ENCODE results near the gene ARMC2. TPM values are rescaled to one million over a fixed set of nuclear protein-coding genes. Genes with fewer than 3 reads are reported as not detected.

The ARMC2 gene
- polyA plus RNA-seq, 2 of the 4 experiments (the other 2 are of a cell fraction): 2.1 to 4.9 TPM

- no peak for TF ChIP-seq ZFP36 (IDR thresholded peaks at IDR 0.05; ENCODE audit: borderline replicate concordance, partially characterized antibody)
- TF ChIP-seq, protein P1, sequence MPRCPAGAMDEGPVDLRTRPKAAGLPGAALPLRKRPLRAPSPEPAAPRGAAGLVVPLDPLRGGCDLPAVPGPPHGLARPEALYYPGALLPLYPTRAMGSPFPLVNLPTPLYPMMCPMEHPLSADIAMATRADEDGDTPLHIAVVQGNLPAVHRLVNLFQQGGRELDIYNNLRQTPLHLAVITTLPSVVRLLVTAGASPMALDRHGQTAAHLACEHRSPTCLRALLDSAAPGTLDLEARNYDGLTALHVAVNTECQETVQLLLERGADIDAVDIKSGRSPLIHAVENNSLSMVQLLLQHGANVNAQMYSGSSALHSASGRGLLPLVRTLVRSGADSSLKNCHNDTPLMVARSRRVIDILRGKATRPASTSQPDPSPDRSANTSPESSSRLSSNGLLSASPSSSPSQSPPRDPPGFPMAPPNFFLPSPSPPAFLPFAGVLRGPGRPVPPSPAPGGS (IDR thresholded peaks at IDR 0.05): no peak
- TF ChIP-seq MYC (IDR thresholded peaks at IDR 0.05; ENCODE audit: borderline replicate concordance, low read length): no peak
- TF ChIP-seq GATA3 (IDR thresholded peaks at IDR 0.05; ENCODE audit: borderline replicate concordance): no peak
- TF ChIP-seq EP300 (IDR thresholded peaks at IDR 0.05): no peak
- no peak for TF ChIP-seq CEBPB (IDR thresholded peaks at IDR 0.05)
- no peak for TF ChIP-seq KDM5A (IDR thresholded peaks at IDR 0.05)
- no peak for TF ChIP-seq MAFK (IDR thresholded peaks at IDR 0.05; ENCODE audit: partially characterized antibody)
- TF ChIP-seq EHF (CRISPR knock-in tag; IDR thresholded peaks at IDR 0.05): no peak
- no peak for TF ChIP-seq HOXA7 (CRISPR knock-in tag; IDR thresholded peaks at IDR 0.05)
- TF ChIP-seq HES2 (IDR thresholded peaks at IDR 0.05): no peak
- TF ChIP-seq RFX5 (IDR thresholded peaks at IDR 0.05): no peak
- no peak for TF ChIP-seq CHD2 (IDR thresholded peaks at IDR 0.05; ENCODE audit: low read length, partially characterized antibody)
- TF ChIP-seq REST (IDR thresholded peaks at IDR 0.05): no peak
- no peak for TF ChIP-seq RARB (CRISPR knock-in tag; IDR thresholded peaks at IDR 0.05)
- FAIRE-seq (no peak), DNase-seq (ENCODE audit: low read depth in 1 of 2, low spot score in 1 of 2) (no peak), ATAC-seq (no peak)
- H3K4me1 ChIP-seq: no peaks in the 10 kb centered on the region
- WGBS (ENCODE audit: missing lambda C conversion rate): 83% methylated on average over 6 of the region's 6 CpGs
- no peak overlapping the region for H3K4me3 ChIP-seq
- CTCF ChIA-PET: no interaction called here
- no peak overlapping the region for H3K4me2 ChIP-seq
- POLR2A ChIA-PET: no interaction called here
- H3K27ac ChIP-seq: no peak overlapping the region
- H3K9me3 ChIP-seq: no peaks in the 10 kb centered on the region
These were observed 113.8 kb downstream of the ARMC2 start for GRCh38 chr6:108961985-108962384.

DNA sequence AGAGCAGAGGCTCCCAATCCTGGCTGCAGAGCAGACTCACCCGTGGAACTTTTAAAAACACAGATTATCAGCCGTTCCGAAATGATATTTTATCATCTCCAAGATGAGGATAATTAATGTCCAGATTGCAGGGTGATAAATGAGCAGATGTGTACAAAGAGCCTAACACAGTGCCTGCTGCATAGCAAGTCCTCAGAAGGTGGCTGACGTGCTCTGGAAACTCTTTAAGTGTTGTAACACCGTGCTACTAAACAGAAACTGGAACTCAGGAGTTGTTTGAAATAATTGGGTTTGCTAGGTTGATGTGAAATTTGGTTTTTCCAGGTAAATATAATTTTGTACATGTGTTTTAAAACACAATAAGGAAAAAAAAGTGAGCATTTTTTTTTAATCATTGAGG is 118.0 kb downstream of the ARMC2 start:
- POLR2A ChIA-PET: no interaction called here
- ATAC-seq (no peak), FAIRE-seq (no peak), DNase-seq (ENCODE audit: low read depth in 1 of 2, low spot score in 1 of 2) (no peak)
- Histone ChIP-seq H3K4me2 (no peak overlapping the region), H3K27ac (no peak overlapping the region), H3K4me3 (no peak overlapping the region), H3K4me1 (no peaks in the 10 kb centered on the region), H3K9me3 (no peaks in the 10 kb centered on the region)
- no peak for TF ChIP-seq MYC (IDR thresholded peaks at IDR 0.05; ENCODE audit: borderline replicate concordance, low read length)
- TF ChIP-seq FOSL2 (IDR thresholded peaks at IDR 0.05): no peak
- TF ChIP-seq FOSL2 (CRISPR knock-in tag; IDR thresholded peaks at IDR 0.05): no peak
- TF ChIP-seq RAD21 (conservative IDR thresholded peaks at IDR 0.05 in 1 of 2, IDR thresholded peaks at IDR 0.05 in 1 of 2): no peak
- no peak for TF ChIP-seq JUN (IDR thresholded peaks at IDR 0.05)
- TF ChIP-seq, protein P2, sequence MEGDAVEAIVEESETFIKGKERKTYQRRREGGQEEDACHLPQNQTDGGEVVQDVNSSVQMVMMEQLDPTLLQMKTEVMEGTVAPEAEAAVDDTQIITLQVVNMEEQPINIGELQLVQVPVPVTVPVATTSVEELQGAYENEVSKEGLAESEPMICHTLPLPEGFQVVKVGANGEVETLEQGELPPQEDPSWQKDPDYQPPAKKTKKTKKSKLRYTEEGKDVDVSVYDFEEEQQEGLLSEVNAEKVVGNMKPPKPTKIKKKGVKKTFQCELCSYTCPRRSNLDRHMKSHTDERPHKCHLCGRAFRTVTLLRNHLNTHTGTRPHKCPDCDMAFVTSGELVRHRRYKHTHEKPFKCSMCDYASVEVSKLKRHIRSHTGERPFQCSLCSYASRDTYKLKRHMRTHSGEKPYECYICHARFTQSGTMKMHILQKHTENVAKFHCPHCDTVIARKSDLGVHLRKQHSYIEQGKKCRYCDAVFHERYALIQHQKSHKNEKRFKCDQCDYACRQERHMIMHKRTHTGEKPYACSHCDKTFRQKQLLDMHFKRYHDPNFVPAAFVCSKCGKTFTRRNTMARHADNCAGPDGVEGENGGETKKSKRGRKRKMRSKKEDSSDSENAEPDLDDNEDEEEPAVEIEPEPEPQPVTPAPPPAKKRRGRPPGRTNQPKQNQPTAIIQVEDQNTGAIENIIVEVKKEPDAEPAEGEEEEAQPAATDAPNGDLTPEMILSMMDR (IDR thresholded peaks at IDR 0.05): no peak
- no peak for TF ChIP-seq HEYL (CRISPR knock-in tag; IDR thresholded peaks at IDR 0.05)
- TF ChIP-seq MAX (IDR thresholded peaks at IDR 0.05): no peak
- TF ChIP-seq PHF8 (IDR thresholded peaks at IDR 0.05; ENCODE audit: borderline replicate concordance, low read depth): no peak
- TF ChIP-seq NPAS2 (CRISPR knock-in tag; IDR thresholded peaks at IDR 0.05; ENCODE audit: borderline replicate concordance): no peak
- TF ChIP-seq, protein P1 (IDR thresholded peaks at IDR 0.05): no peak
- TF ChIP-seq HOXA7 (CRISPR knock-in tag; IDR thresholded peaks at IDR 0.05): no peak
- no peak for TF ChIP-seq KDM5A (IDR thresholded peaks at IDR 0.05)
- no peak for TF ChIP-seq CBX8 (IDR thresholded peaks at IDR 0.05)
- CTCF ChIA-PET: no interaction called here
- 95% methylated on average over 5 of the region's 5 CpGs for WGBS (ENCODE audit: missing lambda C conversion rate)
